NCI-H1105 treated with DMSO at 0.1 percent for 48 hours (cell line): ENCODE data around the gene CBX7.

Source experiments
- DNase-seq: peaks from one replicate; lab custom pipeline; 2025; lab: John Stamatoyannopoulos, UW

CBX7 gene

GRCh38 chr22:39147335-39148025 is 5.0 kb downstream of the CBX7 start:
- DNase-seq, result no peak

DNA sequence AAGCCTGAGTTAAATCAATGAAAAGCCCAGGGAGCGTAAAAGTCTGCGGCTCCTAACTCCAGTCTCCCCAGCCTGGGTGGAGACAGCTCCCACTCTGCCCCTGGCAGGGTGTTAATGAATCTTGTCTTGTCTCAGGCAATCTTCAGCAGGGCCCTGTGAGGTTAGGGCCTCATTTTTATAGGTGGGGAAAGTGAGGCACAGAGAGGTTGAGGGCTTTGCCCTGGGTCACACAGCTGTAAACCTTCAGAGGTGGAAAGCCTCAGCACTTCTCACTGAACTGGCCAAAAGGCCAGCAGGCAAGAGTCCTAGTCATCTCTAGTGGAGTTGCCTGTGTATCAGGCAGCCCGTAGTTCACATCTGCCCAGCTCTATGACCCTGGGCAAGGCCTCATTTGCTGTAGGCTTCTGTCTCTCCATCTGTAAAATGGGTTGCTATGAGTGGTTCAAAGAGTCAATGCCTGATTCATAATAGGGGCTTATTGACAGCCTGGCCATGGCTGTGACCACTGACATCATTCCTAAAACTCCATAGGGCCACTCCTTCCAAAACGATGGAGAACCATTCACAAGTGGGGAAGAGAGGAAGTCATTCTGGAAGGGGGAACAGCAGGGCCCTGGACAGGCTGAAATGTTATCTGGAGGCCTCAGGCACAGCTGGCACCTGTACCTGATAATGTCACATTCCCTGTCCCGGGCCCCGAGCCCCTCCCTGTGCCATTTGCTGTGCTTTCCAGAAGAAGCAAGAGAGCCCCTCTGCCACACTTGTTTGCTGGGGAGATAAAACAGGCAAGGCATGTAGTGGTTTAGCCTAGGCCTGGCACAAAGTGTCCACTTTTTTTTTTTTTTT is 6.0 kb downstream of the CBX7 start:
- no peak for DNase-seq

DNA sequence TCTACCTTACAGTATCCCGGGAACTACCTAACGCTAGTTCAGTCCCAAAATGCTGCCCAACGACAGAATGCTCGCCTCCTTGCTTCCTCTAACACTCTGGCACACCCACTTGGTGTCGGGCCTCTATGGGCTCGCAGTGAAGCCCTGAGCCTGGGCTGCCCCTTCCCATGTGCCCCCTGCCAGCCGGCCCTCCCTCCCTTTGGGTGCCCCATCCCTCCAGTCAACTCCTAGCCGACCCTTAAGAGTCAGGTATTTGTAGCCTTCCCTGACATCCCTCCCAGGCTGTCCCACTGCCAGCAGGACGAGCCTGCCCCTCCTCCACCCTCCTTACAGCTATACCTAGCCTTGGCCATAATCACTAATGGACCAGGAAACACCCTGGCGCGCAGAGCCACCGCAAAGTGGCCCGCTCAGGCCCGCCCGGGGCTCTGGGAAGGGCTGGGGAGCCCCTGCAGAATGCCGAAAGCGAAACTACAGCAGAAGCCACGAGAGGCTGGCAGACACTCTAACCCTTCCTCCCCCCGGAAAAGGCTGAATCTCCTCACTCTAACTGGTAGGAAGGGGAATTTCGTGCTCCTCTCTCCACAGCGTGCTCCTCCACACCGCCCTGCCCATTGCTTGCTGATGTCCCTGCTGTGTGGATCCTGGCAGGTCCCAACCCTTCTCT is 8.2 kb downstream of the CBX7 start:
- DNase-seq, result no peak

GRCh38 chr22:39142088-39142680 is 10.3 kb downstream of the CBX7 start:
- DNase-seq, result no peak

- no peak for DNase-seq
Observed at GRCh38 chr22:39139933-39140332, 12.5 kb downstream of the CBX7 start.

- DNase-seq, result no peak
Observed at GRCh38 chr22:39138357-39138997, 14.0 kb downstream of the CBX7 start.

DNA sequence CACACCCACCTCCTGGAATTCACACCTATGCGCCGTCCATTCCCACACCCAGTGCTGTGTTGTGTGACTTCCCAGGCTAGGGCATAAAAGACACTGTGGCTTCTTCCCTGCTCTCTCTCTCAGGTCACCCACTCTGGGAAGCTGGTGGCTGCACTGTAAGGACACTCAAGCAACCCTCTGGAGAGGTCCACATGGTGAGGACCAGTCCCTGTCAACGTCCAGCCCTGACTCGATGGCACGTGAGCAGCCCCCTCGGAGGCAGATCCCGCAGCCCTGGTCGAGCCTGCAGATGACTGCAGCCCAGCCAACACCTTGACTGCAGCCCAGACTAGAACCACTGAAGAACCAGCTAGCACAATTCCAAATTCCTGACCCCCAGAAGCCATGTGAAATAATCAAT is 16.2 kb downstream of the CBX7 start:
- no peak for DNase-seq

GRCh38 chr22:39135092-39135896 is 17.2 kb downstream of the CBX7 start:
- DNase-seq, result peak; percentile 33

DNA sequence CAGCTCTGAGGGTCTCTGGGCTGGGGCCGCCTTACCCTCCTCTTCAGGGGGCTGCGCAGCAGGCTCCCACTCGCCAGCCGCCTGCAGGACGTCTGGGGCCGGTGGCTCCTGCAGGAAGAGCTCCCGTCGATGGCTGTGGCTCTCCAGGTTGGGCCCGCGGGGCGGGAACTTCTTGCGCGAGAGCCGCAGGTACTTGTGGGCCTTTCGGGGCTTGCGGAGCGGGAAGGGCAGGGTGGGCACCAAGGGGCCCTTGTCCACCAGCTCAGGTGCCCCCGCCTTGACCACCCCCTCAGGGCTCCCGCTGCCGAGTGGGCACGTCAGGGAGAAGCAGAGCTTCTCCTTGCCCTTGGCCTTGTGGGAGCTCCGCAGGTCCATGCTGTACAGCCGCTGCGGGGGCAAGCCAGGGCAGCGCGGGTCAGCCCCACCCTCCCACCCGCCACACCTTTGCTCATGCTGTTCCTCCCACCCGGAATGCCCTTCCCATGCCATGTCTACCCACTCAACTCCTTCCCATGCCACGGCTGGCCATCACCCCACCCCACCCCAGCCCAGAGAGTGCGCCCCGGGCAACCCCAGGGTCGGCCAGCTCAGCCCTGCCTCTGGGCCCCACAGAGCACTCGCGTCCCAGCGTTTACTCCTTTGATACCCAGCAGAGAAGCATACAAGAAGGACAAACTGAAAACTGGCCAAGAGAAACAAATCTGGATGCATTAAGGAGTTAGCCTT is 18.0 kb downstream of the CBX7 start:
- DNase-seq, result no peak

DNA sequence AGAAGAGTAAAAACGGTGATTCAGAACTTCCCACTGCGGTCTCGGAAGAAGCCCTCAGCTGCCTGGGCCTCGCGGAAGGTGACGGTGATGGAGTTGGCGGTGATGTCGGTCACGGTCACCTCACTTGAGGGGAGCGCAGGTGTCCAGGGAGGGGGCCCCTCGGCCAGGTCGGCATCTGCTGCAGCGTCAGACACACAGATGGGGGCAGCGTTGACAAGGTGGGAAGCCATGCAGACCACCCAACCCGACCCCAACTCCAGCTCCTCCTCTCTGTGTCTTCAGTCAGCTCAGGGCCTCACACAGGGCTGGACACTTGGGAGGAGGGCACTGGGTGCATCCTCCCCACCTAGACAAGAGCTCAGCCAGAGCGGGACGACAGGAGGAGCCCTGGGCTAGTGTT is 18.6 kb downstream of the CBX7 start:
- DNase-seq, result no peak

GRCh38 chr22:39132871-39133524 is 19.5 kb downstream of the CBX7 start:
- DNase-seq, result no peak

GRCh38 chr22:39132281-39132680 is 20.2 kb downstream of the CBX7 start:
- no peak for DNase-seq

- DNase-seq, result no peak
Observed at GRCh38 chr22:39130892-39131855, 21.3 kb downstream of the CBX7 start.

DNA sequence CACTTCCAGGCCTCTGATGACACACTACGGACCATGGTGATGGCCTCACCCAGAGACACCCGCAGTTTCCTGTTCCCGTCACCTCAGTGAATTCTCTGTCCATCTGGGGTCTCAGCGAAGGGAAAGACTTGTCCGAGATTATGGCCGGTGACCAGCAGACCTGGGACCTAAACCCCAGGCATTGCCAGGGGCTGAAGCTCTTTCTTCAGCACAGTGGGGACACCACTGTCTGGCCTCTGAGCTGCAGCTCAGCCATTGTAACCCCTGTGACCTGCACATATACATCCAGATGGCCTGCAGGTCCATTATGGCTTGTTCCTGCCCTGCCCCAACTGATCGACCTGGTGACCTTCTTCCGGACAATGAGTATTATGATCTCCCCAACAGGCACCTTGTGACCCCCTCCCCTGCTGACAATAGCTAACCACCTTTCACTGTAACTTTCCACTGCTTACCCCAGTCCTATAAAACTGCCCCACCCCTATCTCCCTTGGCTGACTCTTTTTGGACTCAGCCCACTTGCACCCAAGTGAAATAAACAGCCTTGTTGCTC is 22.3 kb downstream of the CBX7 start:
- DNase-seq, result no peak

GRCh38 chr22:39129746-39130145 is 22.7 kb downstream of the CBX7 start:
- no peak for DNase-seq

- DNase-seq, result no peak
Observed at GRCh38 chr22:39129081-39129480, 23.4 kb downstream of the CBX7 start.

GRCh38 chr22:39128508-39128907 is 24.0 kb downstream of the CBX7 start:
- DNase-seq, result no peak

DNA sequence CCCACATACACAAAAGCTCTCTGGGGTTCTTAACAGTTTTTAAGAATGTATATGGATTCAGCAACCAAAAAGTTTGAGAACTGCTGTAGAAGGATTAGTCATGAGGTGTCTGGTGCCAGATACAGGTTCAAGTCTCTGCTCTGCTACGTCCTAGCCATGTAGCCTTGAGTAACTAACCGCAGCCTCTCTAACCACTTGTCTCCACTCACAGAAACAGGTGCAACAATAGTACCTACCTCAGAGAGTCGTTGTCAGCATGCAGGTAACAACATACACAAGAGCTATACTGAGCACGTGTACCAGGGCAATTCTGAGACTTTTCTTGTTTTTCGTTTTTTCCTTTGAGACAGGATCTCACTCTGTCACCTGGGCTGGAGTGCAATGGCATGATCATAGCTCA is 26.9 kb downstream of the CBX7 start:
- DNase-seq, result no peak
